Sigmoid colon (tissue), 7 donors: Measurements from ENCODE around the gene FAM174A. TPM values are rescaled to one million over a fixed set of nuclear protein-coding genes. Genes with fewer than 3 reads are reported as not detected.
"Not testable (repeated sequence)": the region's sequence is repeated elsewhere in the genome, so short reads cannot be mapped to it uniquely, and the experiment has no call there.

ENCODE experiments used
- DNase-seq: peaks from one replicate; pipeline ENCODE4 v3.0.0-alpha.2; 2019
- H3K27ac ChIP-seq, 4 donors: fragments of 200-600 bp; sonication (generic); one replicate each; pipeline ENCODE4 v1.5.1; 2016 to 2019; ENCODE audit warnings: mild to moderate bottlenecking in 1 of 4
- H3K27me3 ChIP-seq, 3 donors: fragments of 200-600 bp; sonication (generic); one replicate each; pipeline ENCODE4 v1.5.1; 2019; ENCODE audit warnings: mild to moderate bottlenecking in 1 of 3
- H3K36me3 ChIP-seq, 4 donors: fragments of 200-600 bp; sonication (generic); one replicate each; pipeline ENCODE4 v1.5.1; 2016 to 2019
- H3K4me1 ChIP-seq, 4 donors: fragments of 200-600 bp; sonication (generic); one replicate each; pipeline ENCODE4 v1.5.1; 2017 to 2019
- H3K4me3 ChIP-seq, 4 donors: fragments of 200-600 bp; sonication (generic); one replicate each; pipeline ENCODE4 v1.5.1; 2017 to 2019; ENCODE audit warnings: mild to moderate bottlenecking in 2 of 4, moderate library complexity in 1 of 4
- H3K9me3 ChIP-seq, 4 donors: fragments of 200-600 bp in 3 of 4; sonication (generic) in 3 of 4; one replicate each; pipeline versions ENCODE4 v1.5.1 to v1.6.1; 2013 to 2019
- CTCF ChIP-seq, 4 experiments: fragments of 450-650 bp in 3 of 4; fragments of 200-600 bp in 1 of 4; IDR thresholded peaks; one replicate each; pipeline ENCODE4 v1.5.1; 2016 to 2019; ENCODE audit warnings: antibody characterized with exemption in 4 of 4, mild to moderate bottlenecking in 3 of 4, moderate library complexity in 2 of 4
- EP300 ChIP-seq, 4 donors: sonication (generic); formaldehyde crosslinking; IDR thresholded peaks; one replicate each; pipeline ENCODE4 v1.6.1; 2017; ENCODE audit warnings: antibody characterized with exemption in 4 of 4
- POLR2A ChIP-seq, 2 donors: fragments of 450-650 bp; IDR thresholded peaks; one replicate each; pipeline ENCODE4 v1.6.1; 2016; ENCODE audit warnings: antibody characterized with exemption in 2 of 2, mild to moderate bottlenecking in 2 of 2, moderate library complexity in 2 of 2
- POLR2AphosphoS5 ChIP-seq, 4 donors: sonication (generic); formaldehyde crosslinking; IDR thresholded peaks; one replicate each; pipeline ENCODE4 v1.6.1; 2017; ENCODE audit warnings: antibody characterized with exemption in 4 of 4
- WGBS, 2 donors: extraction: QIAGEN DNeasy Blood & Tissue Kit; methylation state at CpG; one replicate each; pipeline ENCODE4 v1.1.7; 2013; 5-methylcytosine and 5-hydroxymethylcytosine counted together
- intact Hi-C: fragments of 100-400 bp; cut with DNase I; formaldehyde crosslinking; loops from one replicate; pipeline ENCODE4 v1.15.1; 2023
- polyA plus RNA-seq, 3 donors: library from polyadenylated mRNA; stranded (reverse); fragments of 200-250 nt; gene quantifications; one replicate each; pipeline ENCODE4 v1.2.3, GENCODE V29; 2013
- total RNA-seq, 4 donors: library from RNA; depleted of rRNA; stranded (reverse); fragments of >200 nt; gene quantifications; one replicate each; pipeline ENCODE4 v1.1.0, GENCODE V29; 2016
- donor health status: healthy with polysubstance abuse.
- donor health status: Bipolar disorder and iron deficiency.
- donor health status: healthy.

FAM174A gene
- total and polyA plus RNA-seq, 7 donors: 10.8 to 33.2 (median 21.6) TPM

- DNase-seq: no peak
- Histone ChIP-seq H3K4me3 (no peak overlapping the region), H3K9me3 (no peaks in the 10 kb centered on the region), H3K36me3 (no peaks in the 10 kb centered on the region), H3K27ac (peak overlapping the region in 2 of 4 donors; percentile 59 to 66), H3K4me1 (peaks cover 0 to 18% (median 2%) of the 10 kb centered on the region in 4 donors), H3K27me3 (no peaks in the 10 kb centered on the region)
- intact Hi-C loops: no loop called here
- no peak for TF ChIP-seq CTCF (IDR thresholded peaks at IDR 0.05)
- no peak for TF ChIP-seq POLR2A (IDR thresholded peaks at IDR 0.05)
- no peak for TF ChIP-seq EP300 (IDR thresholded peaks at IDR 0.05)
- TF ChIP-seq POLR2AphosphoS5 (IDR thresholded peaks at IDR 0.05): no peak
- 87 to 91% methylated on average over 3 of the region's 3 CpGs for WGBS, 2 donors
These were observed 60.6 kb downstream of the FAM174A start for GRCh38 chr5:100595812-100596173.

- no peak for TF ChIP-seq EP300 (IDR thresholded peaks at IDR 0.05)
- TF ChIP-seq POLR2AphosphoS5 (IDR thresholded peaks at IDR 0.05): no peak
- TF ChIP-seq CTCF (IDR thresholded peaks at IDR 0.05): no peak
- no peak for TF ChIP-seq POLR2A (IDR thresholded peaks at IDR 0.05)
- H3K36me3 ChIP-seq: no peaks in the 10 kb centered on the region
- H3K27me3 ChIP-seq: no peaks in the 10 kb centered on the region
- H3K27ac ChIP-seq: no peak overlapping the region
- WGBS, 2 donors: 85 to 89% methylated on average over 1 of the region's 1 CpG
- no peak overlapping the region for H3K4me3 ChIP-seq
- H3K9me3 ChIP-seq: no peaks in the 10 kb centered on the region
- H3K4me1 ChIP-seq: peaks cover 0 to 18% (median 2%) of the 10 kb centered on the region in 4 donors
- intact Hi-C loops: no loop called here
- no peak for DNase-seq
These were observed 63.3 kb downstream of the FAM174A start for GRCh38 chr5:100598446-100598845.

DNA sequence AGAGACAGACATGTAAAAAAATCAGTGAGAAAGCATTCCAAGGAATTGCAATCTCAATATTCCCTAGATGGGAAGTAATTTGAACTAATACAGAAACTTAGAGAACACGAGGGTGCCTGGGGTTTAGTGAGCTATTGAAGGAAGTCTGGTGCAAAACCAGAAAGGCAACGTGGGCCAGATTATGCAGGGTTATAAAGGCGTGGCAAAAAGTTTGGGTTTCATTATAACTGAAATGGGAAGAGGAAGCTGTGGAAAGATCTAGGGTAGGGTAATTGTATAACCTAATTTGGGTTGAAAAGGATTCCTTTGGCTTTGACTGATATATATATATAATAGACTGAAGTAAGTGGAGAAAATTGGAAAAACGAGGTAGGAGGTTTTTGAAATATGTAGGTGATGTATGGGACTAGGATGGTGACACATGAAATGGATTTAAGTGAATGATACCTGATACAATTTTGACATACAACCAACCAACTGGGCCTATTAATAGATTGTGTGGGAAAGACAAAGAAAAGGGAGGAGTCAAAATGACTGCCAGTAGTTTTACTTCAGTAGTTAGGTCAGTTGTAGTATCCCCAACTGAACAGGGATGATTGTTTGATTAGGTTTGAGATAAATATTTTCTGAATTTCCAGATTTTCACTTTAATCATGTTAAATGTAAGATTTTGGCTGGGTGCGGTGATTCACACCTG lies 65.3 kb downstream of the FAM174A start:
- 46 to 56% methylated on average over 5 of the region's 5 CpGs for whole genome bisulfite sequencing, 2 donors
- intact Hi-C loops: no loop called here

GRCh38 chr5:100603141-100603540 lies 68.0 kb downstream of the FAM174A start:
- DNase-seq: no peak
- no peaks in the 10 kb centered on the region for H3K36me3 ChIP-seq
- 81 to 84% methylated on average over 2 of the region's 2 CpGs for WGBS, 2 donors
- TF ChIP-seq EP300 (IDR thresholded peaks at IDR 0.05): no peak
- TF ChIP-seq POLR2A (IDR thresholded peaks at IDR 0.05): no peak
- TF ChIP-seq CTCF (IDR thresholded peaks at IDR 0.05): no peak
- TF ChIP-seq POLR2AphosphoS5 (IDR thresholded peaks at IDR 0.05): no peak
- no peaks in the 10 kb centered on the region for H3K9me3 ChIP-seq
- intact Hi-C loops: no loop called here
- H3K27me3 ChIP-seq: no peaks in the 10 kb centered on the region
- H3K4me3 ChIP-seq: no peak overlapping the region
- no peaks in the 10 kb centered on the region for H3K4me1 ChIP-seq
- H3K27ac ChIP-seq: no peak overlapping the region

More for the DNA sequence above, 65.3 kb downstream of the FAM174A start:
- no peak for TF ChIP-seq POLR2A (IDR thresholded peaks at IDR 0.05)
- TF ChIP-seq POLR2AphosphoS5 (IDR thresholded peaks at IDR 0.05): no peak
- no peak for TF ChIP-seq CTCF (IDR thresholded peaks at IDR 0.05)
- TF ChIP-seq EP300 (IDR thresholded peaks at IDR 0.05): no peak
- H3K4me3 ChIP-seq: no peak overlapping the region
- H3K27me3 ChIP-seq: no peaks in the 10 kb centered on the region
- peaks cover 0 to 8% (median 0%) of the 10 kb centered on the region in 4 donors for H3K4me1 ChIP-seq
- H3K9me3 ChIP-seq: no peaks in the 10 kb centered on the region
- no peaks in the 10 kb centered on the region for H3K36me3 ChIP-seq
- no peak overlapping the region for H3K27ac ChIP-seq
- no peak for DNase-seq

GRCh38 chr5:100604021-100604420 lies 68.8 kb downstream of the FAM174A start:
- H3K27ac ChIP-seq, H3K4me3 ChIP-seq, DNase-seq, intact Hi-C loops, H3K36me3 ChIP-seq, H3K4me1 ChIP-seq, H3K27me3 ChIP-seq, H3K9me3 ChIP-seq: not testable (repeated sequence)
- 81 to 85% methylated on average over 1 of the region's 1 CpG for WGBS, 2 donors
